ENCODE results near the gene CDKAL1.

CDKAL1 gene

DNA sequence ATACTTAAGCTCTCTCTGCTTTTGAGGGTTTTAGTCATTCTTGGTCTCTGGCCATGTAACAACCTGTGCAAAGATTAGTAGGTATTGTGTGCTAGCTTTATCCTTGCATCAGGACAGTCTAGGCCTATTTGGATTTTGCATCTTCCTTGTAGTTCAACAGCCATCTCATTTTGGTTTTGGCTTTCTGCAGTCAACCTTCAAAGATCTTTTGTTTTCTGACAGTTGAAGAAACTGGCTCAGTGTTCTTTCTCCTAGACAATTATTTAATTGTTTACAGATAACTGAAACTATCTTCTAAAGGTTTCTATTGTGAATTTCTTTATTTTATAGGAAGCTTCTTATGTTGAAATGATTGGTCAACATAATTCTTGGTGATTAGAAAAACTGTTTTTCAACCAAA lies 307.5 kb downstream of the CDKAL1 start:
- DNase-seq (ENCODE audit: low spot score): no peak

DNA sequence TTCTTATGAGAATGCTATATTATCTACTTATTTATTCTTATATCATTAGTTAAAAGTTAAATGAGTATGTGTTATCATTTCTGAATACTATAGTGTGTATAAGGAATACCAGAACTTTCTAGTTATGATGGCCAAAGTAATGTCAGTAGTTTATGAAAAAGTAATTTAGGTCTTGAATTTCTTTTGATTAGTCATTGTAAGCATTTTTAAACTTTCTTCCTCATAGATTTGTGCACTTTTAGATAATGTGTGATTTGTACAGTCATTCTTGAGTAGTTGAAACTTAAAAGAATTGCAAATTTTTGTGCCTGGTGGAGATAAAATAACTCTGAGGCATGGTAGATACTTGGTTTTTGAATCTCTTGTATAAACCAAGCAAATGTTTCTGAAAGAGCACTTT lies 311.3 kb downstream of the CDKAL1 start:
- DNase-seq (ENCODE audit: low spot score): no peak

DNA sequence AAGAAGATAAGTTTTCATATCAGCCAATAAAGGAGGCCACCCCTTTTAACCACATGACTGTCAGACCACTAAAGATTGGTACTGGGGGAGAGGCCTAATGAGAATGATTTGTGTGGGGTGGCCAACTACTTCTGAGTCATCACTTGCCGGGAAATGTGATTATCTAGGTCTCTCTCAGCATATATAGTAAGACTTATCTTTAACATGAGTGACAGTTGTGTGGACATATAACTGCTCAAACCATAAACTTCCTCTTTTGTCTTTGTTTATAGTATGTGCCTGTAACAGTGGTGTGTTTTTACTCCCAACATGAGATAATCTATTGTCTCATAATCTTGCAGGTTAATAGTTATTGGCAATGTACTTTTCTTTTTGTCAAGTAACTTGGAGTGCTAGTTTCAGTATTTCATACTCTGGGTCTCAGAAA lies 312.4 kb downstream of the CDKAL1 start:
- no peak for DNase-seq (ENCODE audit: low spot score)

DNA sequence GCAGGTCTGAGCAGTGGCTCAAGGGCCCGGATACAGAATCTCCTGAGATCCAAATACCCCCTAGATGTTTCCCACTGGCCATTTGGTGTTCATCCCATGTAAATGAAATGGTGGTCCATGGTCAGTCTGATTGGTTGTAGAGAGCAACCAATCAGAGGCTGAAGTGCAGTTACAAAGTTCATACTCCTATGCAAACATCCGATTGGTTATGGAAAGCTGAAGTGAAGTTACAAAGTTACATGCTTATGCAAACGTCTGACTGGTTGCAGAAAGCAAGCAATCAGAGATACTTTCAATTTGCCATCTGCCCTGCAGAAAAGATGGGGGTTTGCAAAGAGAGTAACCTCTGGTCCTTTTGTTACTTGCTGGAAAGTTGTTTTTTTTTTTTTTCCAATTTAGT lies 313.6 kb downstream of the CDKAL1 start:
- DNase-seq (ENCODE audit: low spot score): no peak

DNA sequence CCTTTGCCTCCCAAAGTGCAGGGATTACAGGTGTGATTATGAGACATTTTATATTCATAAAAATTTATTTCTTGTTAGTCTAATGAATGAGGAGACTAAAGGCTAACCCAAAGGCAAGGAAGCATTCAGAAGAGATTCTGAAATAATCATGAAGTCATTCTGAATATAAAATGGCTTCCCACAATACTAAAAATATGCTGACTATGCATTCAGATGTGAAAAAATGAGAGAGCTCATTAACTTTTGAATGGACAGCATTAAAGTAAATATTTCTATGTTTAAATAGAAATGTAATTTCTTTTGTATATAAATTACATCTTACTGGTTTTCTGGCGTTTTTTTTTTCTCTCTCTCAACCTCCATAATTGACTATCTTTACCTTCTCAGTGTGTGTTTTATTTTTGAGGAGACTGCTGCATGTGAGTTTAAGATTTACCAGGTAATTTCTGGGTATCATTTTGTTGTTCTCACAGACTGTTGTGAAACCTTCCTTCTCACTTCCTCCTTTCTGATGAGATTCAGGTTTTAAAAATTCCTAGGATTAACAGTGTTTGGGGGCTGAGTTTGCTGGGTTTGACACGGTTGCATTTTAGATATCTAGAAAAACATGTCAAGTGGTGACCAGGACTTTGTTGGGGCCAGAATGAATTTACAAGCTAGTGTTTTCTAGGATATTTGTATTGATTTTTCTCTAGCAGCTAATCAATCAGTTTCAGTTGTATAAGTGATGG lies 316.6 kb downstream of the CDKAL1 start:
- DNase-seq (ENCODE audit: low spot score): no peak

DNA sequence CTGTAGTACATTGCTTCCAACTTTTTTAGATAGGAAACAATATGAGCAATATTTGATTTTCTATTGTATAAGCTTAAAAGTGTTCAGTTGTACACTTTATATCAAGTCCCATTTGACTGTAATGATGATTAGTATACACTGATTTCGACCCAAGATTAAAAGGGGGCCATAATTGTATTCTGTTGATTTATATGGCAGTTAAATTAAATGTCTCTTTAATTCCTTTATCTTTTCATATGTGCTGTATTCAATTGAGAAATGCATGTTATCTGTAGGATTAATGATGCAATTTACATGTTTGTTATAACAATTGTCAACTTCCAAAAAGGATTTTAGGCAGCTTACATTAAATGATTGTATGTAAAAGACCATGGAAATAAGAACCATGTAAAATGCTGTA lies 317.5 kb downstream of the CDKAL1 start:
- DNase-seq (ENCODE audit: low spot score): no peak

DNA sequence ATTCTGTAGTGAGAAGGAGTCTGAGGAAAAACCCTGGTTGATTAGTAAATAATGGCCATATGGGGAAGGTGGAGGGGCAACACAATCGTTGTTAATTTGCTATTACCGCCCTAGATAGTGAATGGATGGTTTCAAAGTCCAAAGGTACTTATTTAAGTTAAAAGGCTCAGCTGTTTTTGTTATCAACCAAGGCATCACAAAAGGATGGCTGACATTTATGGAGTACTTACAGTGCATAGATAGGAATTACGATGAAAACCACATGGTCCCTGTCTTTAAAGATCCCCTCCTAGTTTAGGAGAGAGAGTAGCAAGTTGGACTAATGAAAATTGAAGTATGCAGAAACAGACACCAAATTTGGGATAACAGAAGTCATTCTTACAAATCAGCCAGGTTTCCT lies 319.6 kb downstream of the CDKAL1 start:
- no peak for DNase-seq (ENCODE audit: low spot score)

DNA sequence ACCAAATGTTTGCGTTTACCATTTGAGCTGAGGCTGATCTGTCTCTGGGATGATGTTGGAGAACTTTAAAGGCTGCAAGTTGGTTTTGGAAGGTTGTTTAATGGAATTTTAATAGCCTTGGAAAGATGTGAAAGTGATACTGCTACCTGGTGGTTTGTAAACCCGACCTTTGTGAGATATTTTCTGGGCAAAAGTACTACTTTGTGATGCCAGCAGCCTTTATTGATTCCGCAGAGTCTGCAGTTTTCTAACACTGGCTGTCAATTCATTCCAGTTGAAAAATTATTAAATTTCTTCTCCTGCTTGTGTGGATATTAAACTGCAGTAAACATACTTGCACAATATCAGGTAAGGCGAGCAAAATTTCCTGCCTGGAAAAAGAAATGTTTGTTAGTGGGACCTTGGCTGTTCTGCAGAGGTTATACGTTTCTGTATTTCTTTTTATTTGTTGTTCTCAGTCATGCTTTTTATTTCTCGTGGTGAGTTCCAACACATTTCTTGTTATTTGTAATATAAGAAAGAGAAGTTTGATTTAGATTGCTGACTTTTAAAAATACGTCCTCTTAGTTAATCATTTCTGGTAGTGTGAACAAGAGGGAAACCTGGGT lies 322.5 kb downstream of the CDKAL1 start:
- no peak for DNase-seq (ENCODE audit: low spot score)

DNA sequence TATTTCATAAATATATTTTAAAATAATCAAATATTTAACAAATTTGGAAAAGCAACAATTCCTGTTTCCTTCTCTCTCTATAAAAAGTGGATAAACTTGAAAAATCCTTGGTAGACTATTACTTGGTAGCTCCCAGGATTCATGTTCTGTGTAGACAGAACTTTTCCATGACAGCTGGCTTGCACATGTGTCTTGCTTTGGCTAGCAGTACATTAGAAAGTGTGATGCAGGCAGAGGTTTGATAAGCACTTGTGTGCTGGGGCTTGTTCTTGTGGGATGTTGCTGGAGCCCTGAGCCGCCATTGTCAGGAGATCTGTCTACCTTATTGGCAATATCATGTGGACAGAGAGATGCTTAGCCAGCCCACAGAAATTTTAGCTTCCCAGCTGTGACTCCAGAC lies 327.2 kb downstream of the CDKAL1 start:
- no peak for DNase-seq (ENCODE audit: low spot score)

DNA sequence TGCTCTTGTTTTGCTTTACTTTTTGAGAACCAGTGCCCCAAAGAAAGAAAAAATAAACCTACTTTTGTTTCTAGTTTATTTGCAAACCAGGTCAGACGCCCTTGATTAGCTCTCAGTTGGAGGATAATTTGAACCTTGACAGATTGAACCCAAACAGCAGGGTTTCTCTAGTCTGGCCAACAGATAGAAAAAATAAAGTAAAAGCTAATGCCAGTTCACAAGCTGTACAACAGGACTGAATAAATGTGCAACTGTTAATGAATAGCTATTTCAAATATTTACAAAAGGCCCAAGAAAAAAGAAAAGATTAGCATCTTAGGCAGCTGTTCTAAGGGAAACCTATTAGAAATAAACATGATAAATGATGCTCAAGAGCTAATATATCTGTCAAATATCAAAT lies 331.8 kb downstream of the CDKAL1 start:
- DNase-seq (ENCODE audit: low spot score): no peak

DNA sequence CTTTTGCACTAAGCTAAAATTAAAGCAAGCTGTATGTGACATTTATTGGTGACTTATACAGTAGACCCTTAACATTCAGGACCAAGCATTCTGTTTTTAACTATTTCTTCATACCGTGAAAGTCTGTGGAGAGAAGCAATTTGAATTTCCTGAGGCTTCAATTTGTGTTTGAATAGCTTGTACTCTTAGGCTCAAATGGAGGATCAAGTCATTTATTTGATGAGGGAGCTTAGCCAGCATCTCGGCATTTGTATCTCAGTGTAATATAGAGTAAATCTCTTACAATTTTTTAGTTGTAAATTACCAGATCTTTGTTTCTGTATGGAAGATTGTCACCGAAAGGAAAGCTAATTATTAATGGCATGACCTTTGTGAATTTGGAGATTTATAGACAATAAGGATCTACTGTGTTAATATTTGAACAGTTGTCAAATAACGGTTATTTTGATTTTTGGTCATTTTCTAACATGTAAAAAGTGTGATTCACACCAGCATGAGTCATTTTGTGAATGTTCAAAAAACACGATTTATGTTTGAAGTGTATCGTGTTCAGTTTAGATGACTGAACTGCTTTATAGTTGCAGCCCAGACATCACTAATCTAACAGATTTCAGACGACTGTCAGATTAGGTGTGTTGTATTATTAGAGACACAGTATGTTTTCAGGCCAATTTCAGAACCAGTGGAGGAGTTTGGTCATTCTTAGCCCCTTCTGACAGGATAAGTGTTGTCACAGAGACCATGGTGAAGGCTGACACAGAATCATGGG lies 332.9 kb downstream of the CDKAL1 start:
- no peak for DNase-seq (ENCODE audit: low spot score)

DNA sequence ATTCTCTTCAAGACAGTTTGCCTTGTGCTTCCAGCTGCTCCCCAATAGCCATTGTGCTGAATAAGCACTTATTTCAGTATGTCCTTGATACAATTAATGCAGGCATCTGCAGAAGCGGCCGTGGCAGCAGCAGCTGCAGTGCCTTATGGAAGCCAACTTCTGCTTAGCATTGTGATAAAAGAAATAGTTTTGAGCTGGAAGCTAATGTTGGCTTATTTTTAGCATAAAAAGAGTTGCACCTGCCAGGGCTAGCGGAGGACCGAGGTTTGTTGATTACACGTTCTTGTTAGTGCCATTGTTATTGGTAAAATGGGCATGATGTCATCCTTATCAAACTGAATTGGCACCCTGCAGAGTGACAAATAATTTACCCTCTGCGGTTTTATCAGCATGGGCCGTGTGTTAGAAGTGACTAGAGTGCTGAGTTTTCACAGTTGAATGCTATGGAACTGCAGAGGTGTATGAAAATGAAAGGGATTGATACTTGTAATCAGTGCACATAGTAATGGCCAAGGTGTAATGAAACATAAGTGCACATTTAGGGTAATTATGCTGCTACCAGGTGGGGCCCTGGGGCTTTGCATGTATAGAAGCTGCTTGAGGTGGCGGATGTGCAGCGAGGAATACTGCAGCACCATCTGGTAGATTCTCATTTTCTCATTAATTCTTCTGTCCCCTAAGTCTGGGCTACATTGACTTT lies 334.3 kb downstream of the CDKAL1 start:
- DNase-seq (ENCODE audit: low spot score): no peak

DNA sequence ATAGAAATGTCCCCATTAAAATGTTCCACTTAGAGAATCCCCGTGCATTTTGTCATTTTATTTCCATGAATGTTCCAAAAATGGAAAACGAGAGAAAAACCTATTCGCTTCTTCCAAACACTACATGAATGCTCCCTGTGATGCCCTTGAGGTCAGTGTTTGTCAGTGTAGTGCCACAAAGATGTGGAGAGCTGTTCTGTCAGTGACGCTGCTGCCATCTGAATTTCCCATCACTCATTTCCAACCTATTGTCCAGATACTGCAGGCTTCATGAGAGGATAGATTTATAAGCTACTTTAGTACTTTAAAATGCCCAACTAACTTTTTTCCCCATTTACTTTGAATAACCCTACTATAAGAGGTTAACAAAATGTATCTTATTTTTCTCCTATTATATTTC lies 335.8 kb downstream of the CDKAL1 start:
- DNase-seq (ENCODE audit: low spot score): no peak

DNA sequence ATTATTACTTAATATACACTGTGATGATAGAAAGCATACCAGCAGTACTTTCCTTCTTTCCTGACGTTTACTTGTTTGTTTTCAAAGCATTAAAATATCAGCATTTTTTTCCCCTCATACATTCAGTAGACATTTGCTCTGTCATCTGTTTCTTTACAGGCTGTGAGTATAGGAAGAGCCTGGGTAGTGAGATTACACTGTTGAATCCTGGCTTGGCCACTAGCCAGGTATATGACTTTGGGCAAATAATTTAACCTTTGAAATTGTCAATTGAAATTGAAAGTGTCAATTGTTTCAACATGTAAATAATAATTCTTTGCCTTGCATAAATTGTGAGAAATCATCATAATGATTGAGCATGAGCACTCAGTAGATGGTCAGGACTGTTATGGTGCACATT lies 336.2 kb downstream of the CDKAL1 start:
- no peak for DNase-seq (ENCODE audit: low spot score)

DNA sequence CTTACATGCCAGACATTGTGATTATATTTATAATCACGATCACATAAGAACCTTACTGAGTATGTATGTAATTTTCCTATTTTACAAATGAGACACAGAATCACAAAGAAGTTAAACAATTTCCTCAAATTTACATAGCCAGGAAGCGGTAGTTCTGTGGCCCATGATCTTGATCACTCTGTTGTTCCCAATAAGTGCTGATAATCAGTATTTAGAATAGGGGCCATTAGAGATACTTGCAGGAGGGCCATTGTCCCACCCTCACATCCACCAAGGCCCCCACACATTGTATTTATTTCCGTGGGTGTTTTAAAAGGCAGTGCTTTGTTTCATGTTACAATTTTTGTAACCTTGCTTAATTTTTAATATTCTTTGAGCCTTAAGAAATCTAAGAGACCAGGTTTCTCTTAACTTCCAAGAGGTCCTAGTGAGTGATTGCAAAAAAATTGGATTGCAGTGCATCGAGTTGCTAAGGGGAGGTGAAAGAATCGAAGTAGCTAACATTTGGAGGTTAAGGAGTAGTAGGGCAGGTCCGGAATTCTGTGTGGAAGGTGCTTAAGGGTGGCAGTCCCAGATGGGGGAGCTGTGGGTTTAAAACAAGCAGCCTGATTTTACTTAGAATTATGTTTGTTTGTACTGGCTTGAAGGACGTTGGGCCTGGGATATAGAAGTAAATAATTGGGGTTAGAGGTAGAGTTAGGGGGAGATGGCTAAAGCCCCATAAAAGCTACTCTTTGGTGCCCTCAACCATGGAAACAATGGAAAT lies 339.4 kb downstream of the CDKAL1 start:
- DNase-seq (ENCODE audit: low spot score): no peak

DNA sequence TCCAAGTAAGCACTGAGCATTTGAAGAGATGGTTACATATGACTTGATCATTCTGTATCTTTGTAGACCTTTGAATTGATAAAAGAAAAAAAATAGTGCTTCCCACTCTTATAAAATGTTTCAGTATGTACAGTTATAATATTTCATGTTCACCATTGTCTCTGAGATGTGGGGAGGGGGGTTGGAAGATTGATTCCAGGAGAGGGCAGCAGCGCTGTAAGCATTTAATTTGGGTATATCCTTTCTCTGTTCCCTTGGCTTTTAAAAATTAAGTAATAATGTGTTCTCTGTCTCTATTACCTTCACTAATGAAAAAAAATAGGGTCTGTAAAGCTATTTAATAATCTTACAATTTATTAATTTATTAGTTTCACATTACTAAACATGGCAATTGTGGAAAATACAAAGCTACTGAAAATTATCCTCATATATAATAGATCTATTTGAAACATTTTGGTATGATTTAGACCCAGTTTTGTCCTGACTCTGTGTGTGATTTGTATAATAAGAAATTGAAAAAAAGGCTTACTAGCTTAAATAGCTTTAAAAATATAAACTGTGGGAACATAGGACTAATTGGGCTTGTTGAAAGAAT lies 341.2 kb downstream of the CDKAL1 start:
- DNase-seq (ENCODE audit: low spot score): no peak

DNA sequence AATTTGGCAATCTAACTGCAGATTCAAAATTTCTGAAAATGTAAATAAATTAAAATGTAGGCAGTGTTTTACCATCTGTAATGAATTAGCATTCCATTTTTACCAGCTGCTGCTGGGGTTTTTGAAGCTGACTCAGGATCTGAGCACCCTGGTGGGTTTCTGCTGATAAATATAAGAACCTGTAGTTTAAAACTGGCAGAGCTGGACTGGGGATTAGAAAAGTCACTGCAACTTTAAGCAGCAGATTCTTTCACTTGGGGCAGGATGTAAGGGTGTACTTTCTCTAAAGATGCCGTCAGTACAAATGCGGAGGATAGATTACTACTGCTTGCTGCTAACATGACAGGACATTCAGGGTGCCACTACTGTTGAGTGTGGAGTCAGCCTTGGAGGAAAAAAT lies 341.8 kb downstream of the CDKAL1 start:
- DNase-seq (ENCODE audit: low spot score): no peak

DNA sequence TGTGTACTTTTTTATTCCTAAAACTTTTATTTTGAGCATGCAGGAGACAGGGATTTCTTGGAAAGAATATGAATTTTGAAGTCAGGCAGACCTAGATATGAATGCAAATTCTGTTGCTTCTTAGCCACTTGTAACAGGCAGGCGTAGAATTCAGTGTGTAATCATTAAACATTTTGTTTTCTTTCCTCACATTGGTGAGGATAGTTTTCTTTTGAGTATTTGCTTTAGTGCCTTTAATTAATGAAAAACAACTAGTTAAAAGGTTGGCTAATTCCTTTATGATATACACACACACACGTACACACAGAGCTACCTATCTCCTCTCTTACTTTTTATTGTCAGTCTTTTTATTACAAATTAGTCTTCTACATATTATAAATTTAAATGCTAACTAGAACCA lies 342.3 kb downstream of the CDKAL1 start:
- no peak for DNase-seq (ENCODE audit: low spot score)

DNA sequence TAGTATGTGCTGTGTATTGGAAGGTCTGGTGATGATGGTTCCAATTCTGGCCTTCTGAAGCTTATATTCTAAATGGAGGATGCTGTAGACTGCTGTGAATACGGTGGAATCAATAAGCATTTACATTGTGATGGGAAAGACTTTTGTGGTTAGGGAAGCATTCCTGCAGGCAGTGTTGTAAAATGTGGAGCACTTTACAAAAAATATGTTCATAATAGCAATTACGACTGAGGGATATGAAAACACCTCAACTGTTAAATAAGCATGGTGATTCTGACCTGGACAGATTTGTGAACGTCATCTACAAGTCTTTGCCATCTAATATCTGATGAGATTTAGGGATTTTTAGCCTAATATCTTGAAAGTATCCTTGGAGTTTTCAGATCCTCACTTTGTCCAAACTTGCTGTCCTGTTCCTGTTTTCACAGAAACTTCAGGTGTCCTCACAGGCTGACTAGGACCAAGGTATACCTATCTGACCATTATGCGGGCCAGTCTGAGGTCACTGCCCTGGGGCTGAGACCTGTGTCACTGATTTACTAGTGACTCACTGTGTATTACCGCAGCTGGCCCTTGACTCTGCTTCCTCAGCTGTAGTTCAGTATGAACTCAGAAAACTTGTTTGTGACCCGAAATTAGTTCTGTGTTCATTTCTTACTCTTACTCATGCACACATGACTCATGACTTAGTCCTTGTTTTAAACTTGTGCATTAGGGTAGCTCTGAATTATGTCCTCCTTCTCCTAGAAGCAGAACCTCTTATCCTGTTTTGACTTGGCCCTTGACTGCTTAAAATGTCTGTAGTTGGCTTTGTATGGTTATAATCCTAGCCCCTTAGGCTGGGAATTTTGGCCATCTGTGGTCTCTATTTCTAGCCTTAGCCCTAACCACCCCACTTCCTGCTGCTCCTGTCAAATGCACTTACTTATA lies 343.0 kb downstream of the CDKAL1 start:
- DNase-seq (ENCODE audit: low spot score): no peak

DNA sequence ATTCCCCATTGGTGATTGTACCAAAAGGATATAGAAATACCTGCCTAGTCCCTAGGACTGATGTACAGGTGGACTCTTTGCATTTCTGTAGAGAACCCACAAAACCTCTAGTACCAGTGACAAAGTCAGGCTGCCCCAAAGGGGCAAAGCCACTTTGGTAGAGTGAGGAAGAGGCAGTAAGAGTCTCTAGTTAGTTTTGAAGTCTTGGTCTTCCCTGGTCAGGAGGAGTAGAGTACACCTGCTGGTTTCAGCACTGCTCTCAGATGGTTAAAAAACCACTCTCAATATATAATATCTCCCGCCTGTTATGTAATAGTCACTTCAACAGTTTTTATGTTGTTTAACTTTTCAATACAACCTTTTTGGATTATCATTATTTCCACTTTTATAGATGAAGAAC lies 344.9 kb downstream of the CDKAL1 start:
- no peak for DNase-seq (ENCODE audit: low spot score)
